Measurements from ENCODE around the gene CALR3.

- TF ChIP-seq POLR2A (IDR thresholded peaks at IDR 0.05; ENCODE audit: low read depth, low read length) (no peak), SPI1 (IDR thresholded peaks at IDR 0.05; ENCODE audit: low read depth, low read length) (no peak), POLR2AphosphoS5 (IDR thresholded peaks at IDR 0.05; ENCODE audit: low read depth, low read length) (no peak), TAF1 (IDR thresholded peaks at IDR 0.05; ENCODE audit: low read depth, low read length) (no peak)
Observed at GRCh38 chr19:16506961-16507360, 11.0 kb upstream of the CALR3 start.
